ENCODE measurements around the gene LSM12. TPM values are rescaled to one million over a fixed set of nuclear protein-coding genes. Genes with fewer than 3 reads are reported as not detected.

LSM12 gene
- total RNA-seq, 4 donors from 2014 or later = 41.6 to 79.0 (median 56.5) TPM

GRCh38 chr17:44109312-44109630, 42.8 kb upstream of the LSM12 start:
- Histone ChIP-seq H3K27me3 (no peaks in the 10 kb centered on the region), H3K9me3 (no peaks in the 10 kb centered on the region), H3K4me3 (peak overlapping the region; percentile 29 to 76 (median 67)), H3K27ac (peak overlapping the region; percentile 92 to 94 (median 94)), H3K4me1 (peaks cover 94 to 97% of the 10 kb centered on the region in 2 donors), H3K36me3 (no peaks in the 10 kb centered on the region)
- no peak for DNase-seq
- intact Hi-C loops (cut with DNase I; ENCODE audit: low total_unique reads) (no loop called here), in situ Hi-C loops (cut with MboI; ENCODE audit: low sequenced_read_pairs in 4 of 4) (no loop called here)
- TF ChIP-seq, protein P1, sequence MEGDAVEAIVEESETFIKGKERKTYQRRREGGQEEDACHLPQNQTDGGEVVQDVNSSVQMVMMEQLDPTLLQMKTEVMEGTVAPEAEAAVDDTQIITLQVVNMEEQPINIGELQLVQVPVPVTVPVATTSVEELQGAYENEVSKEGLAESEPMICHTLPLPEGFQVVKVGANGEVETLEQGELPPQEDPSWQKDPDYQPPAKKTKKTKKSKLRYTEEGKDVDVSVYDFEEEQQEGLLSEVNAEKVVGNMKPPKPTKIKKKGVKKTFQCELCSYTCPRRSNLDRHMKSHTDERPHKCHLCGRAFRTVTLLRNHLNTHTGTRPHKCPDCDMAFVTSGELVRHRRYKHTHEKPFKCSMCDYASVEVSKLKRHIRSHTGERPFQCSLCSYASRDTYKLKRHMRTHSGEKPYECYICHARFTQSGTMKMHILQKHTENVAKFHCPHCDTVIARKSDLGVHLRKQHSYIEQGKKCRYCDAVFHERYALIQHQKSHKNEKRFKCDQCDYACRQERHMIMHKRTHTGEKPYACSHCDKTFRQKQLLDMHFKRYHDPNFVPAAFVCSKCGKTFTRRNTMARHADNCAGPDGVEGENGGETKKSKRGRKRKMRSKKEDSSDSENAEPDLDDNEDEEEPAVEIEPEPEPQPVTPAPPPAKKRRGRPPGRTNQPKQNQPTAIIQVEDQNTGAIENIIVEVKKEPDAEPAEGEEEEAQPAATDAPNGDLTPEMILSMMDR (IDR thresholded peaks at IDR 0.05 in 4 of 5, conservative IDR thresholded peaks at IDR 0.05 in 1 of 5) = no peak
- no peak for TF ChIP-seq POLR2A (IDR thresholded peaks at IDR 0.05)
- ATAC-seq = no peak

GRCh38 chr17:44108440-44109311, 42.2 kb upstream of the LSM12 start:
- Histone ChIP-seq H3K4me3 (peak overlapping the region; percentile 29 to 76 (median 67)), H3K27ac (peak overlapping the region; percentile 92 to 94 (median 94)), H3K9me3 (no peaks in the 10 kb centered on the region), H3K4me1 (peaks cover 94 to 97% of the 10 kb centered on the region in 2 donors), H3K36me3 (no peaks in the 10 kb centered on the region), H3K27me3 (no peaks in the 10 kb centered on the region)
- DNase-seq (peak; percentile 88 to 94), ATAC-seq (peak; percentile 63 to 71)
- intact Hi-C loops (cut with DNase I; ENCODE audit: low total_unique reads) (no loop called here), in situ Hi-C loops (cut with MboI; ENCODE audit: low sequenced_read_pairs in 4 of 4) (no loop called here)
- TF ChIP-seq POLR2A (IDR thresholded peaks at IDR 0.05) = peak; percentile 43 to 81
- TF ChIP-seq, protein P1 (IDR thresholded peaks at IDR 0.05 in 4 of 5, conservative IDR thresholded peaks at IDR 0.05 in 1 of 5) = no peak

DNA sequence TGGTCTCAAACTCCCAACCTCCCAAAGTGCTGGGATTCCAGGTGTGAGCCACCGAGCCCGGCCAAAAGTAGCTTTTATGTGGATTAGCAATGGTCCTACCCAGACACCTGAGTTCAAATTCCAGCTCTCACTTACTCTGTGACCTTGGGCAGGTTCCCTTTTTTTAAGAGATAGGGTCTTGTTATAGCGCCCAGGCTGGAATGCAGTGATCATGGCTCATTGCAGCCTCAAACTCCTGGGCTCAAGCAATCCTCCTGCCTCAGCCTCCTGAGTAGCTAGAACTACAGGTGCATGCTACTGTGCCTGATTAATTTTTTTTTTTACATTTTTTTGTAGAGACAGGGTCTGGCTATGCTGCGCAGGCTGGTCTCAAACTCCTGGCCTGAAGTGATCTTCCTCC, 40.3 kb upstream of the LSM12 start:
- peak overlapping the region; percentile 92 to 94 (median 94) for H3K27ac ChIP-seq
- H3K9me3 ChIP-seq = no peaks in the 10 kb centered on the region
- no peaks in the 10 kb centered on the region for H3K36me3 ChIP-seq
- peak overlapping the region in 1 of 4 donors; percentile 30 for H3K4me3 ChIP-seq
- intact Hi-C loops (cut with DNase I; ENCODE audit: low total_unique reads) = no loop called here
- TF ChIP-seq, protein P1 (IDR thresholded peaks at IDR 0.05 in 4 of 5, conservative IDR thresholded peaks at IDR 0.05 in 1 of 5) = no peak
- no peak for TF ChIP-seq POLR2A (IDR thresholded peaks at IDR 0.05)
- in situ Hi-C loops (cut with MboI; ENCODE audit: low sequenced_read_pairs in 4 of 4) = no loop called here
- DNase-seq = no peak
- H3K4me1 ChIP-seq = peaks cover 90 to 96% of the 10 kb centered on the region in 2 donors
- no peaks in the 10 kb centered on the region for H3K27me3 ChIP-seq
- no peak for ATAC-seq

DNA sequence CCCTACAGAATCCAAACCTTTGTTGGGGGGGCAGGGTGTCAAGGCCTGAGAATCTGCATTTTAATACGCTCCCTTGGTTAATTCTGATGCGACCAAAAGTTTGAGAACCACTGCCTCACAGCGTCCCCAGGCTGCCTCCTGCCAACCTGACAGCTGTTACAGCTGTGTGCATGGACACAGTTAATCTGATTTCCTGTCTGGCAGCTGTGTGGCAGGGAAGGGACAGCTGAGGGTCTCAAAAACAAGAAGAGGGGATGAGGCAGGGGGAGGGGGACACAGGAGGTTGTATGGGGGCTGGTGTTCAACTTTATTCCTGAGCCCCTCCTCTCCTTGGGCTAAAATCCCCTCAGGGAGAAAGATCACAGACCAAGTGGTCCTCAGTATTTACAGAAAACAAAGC, 39.5 kb upstream of the LSM12 start:
- H3K27me3 ChIP-seq = no peaks in the 10 kb centered on the region
- no peaks in the 10 kb centered on the region for H3K9me3 ChIP-seq
- H3K4me1 ChIP-seq = peaks cover 92 to 97% of the 10 kb centered on the region in 2 donors
- no peak for ATAC-seq
- DNase-seq = no peak
- intact Hi-C loops (cut with DNase I; ENCODE audit: low total_unique reads) (no loop called here), in situ Hi-C loops (cut with MboI; ENCODE audit: low sequenced_read_pairs in 4 of 4) (no loop called here)
- no peaks in the 10 kb centered on the region for H3K36me3 ChIP-seq
- TF ChIP-seq POLR2A (IDR thresholded peaks at IDR 0.05) = no peak
- TF ChIP-seq, protein P1 (IDR thresholded peaks at IDR 0.05 in 4 of 5, conservative IDR thresholded peaks at IDR 0.05 in 1 of 5) = no peak
- H3K27ac ChIP-seq = peak overlapping the region; percentile 92 to 94 (median 94)
- H3K4me3 ChIP-seq = no peak overlapping the region

All from gastrocnemius medialis (tissue), 4 donors.